ENCODE results near the gene APP. TPM values are rescaled to one million over a fixed set of nuclear protein-coding genes. Genes with fewer than 3 reads are reported as not detected.

The APP gene
- total RNA-seq, 1 donor from 2014 or later: 321 TPM

GRCh38 chr21:25974964-25975363 is 195.6 kb downstream of the APP start:
- DNase-seq (ENCODE audit: missing footprints): peak; percentile 77
- intact Hi-C loops (cut with DNase I): no loop called here
- ATAC-seq: peak; percentile 93

- intact Hi-C loops (cut with DNase I): no loop called here
- ATAC-seq (peak; percentile 53), DNase-seq (ENCODE audit: missing footprints) (no peak)
Measured at GRCh38 chr21:25970254-25970930, 200.2 kb downstream of the APP start.

- peak; percentile 10 for ATAC-seq
- intact Hi-C loops (cut with DNase I): no loop called here
- no peak for DNase-seq (ENCODE audit: missing footprints)
Measured at GRCh38 chr21:25967901-25968438, 202.6 kb downstream of the APP start.

GRCh38 chr21:25967181-25967900 is 203.2 kb downstream of the APP start:
- DNase-seq (ENCODE audit: missing footprints): no peak
- ATAC-seq: peak; percentile 67
- intact Hi-C loops (cut with DNase I): no loop called here

- intact Hi-C loops (cut with DNase I): no loop called here
- no peak for ATAC-seq
- DNase-seq (ENCODE audit: missing footprints): no peak
Measured at GRCh38 chr21:25965951-25966707, 204.4 kb downstream of the APP start.

GRCh38 chr21:25964926-25965325 is 205.6 kb downstream of the APP start:
- DNase-seq (ENCODE audit: missing footprints) (no peak), ATAC-seq (no peak)
- intact Hi-C loops (cut with DNase I): no loop called here

- DNase-seq (ENCODE audit: missing footprints) (no peak), ATAC-seq (no peak)
- intact Hi-C loops (cut with DNase I): no loop called here
Measured at GRCh38 chr21:25964015-25964414, 206.6 kb downstream of the APP start.

GRCh38 chr21:25963181-25963580 is 207.4 kb downstream of the APP start:
- ATAC-seq (no peak), DNase-seq (ENCODE audit: missing footprints) (no peak)
- intact Hi-C loops (cut with DNase I): no loop called here

- intact Hi-C loops (cut with DNase I): no loop called here
- ATAC-seq (no peak), DNase-seq (ENCODE audit: missing footprints) (no peak)
Measured at GRCh38 chr21:25961042-25961441, 209.5 kb downstream of the APP start.

GRCh38 chr21:25960402-25960801 is 210.2 kb downstream of the APP start:
- intact Hi-C loops (cut with DNase I): no loop called here
- DNase-seq (ENCODE audit: missing footprints) (no peak), ATAC-seq (peak; percentile 32)

- no peak for DNase-seq (ENCODE audit: missing footprints)
- intact Hi-C loops (cut with DNase I): no loop called here
- peak; percentile 52 for ATAC-seq
Measured at GRCh38 chr21:25959799-25960198, 210.8 kb downstream of the APP start.

- peak; percentile 53 for ATAC-seq
- DNase-seq (ENCODE audit: missing footprints): no peak
- intact Hi-C loops (cut with DNase I): no loop called here
Measured at GRCh38 chr21:25956993-25957714, 213.4 kb downstream of the APP start.

- intact Hi-C loops (cut with DNase I): no loop called here
- ATAC-seq: no peak
- DNase-seq (ENCODE audit: missing footprints): no peak
Measured at GRCh38 chr21:25955646-25956045, 214.9 kb downstream of the APP start.

GRCh38 chr21:25953659-25954058 is 216.9 kb downstream of the APP start:
- ATAC-seq (no peak), DNase-seq (ENCODE audit: missing footprints) (no peak)
- intact Hi-C loops (cut with DNase I): no loop called here

GRCh38 chr21:25953196-25953595 is 217.4 kb downstream of the APP start:
- intact Hi-C loops (cut with DNase I): no loop called here
- DNase-seq (ENCODE audit: missing footprints): no peak
- ATAC-seq: no peak

- intact Hi-C loops (cut with DNase I): no loop called here
- DNase-seq (ENCODE audit: missing footprints): no peak
- no peak for ATAC-seq
Measured at GRCh38 chr21:25952306-25952705, 218.3 kb downstream of the APP start.

GRCh38 chr21:25949701-25950100 is 220.9 kb downstream of the APP start:
- ATAC-seq (peak; percentile 60), DNase-seq (ENCODE audit: missing footprints) (no peak)
- intact Hi-C loops (cut with DNase I): no loop called here

- peak; percentile 74 for ATAC-seq
- intact Hi-C loops (cut with DNase I): no loop called here
- DNase-seq (ENCODE audit: missing footprints): no peak
Measured at GRCh38 chr21:25944672-25945213, 225.8 kb downstream of the APP start.

- DNase-seq (ENCODE audit: missing footprints) (no peak), ATAC-seq (no peak)
- intact Hi-C loops (cut with DNase I): no loop called here
Measured at GRCh38 chr21:25944082-25944481, 226.5 kb downstream of the APP start.

Measured in Right ventricle myocardium inferior (tissue), 1 donor.